ENCODE data around the gene SCAF1. TPM values are rescaled to one million over a fixed set of nuclear protein-coding genes. Genes with fewer than 3 reads are reported as not detected.
A peak's percentile ranks its signal among the peaks of the same experiment; 100 is the strongest.

Gene SCAF1
- total RNA-seq, 1 experiment from 2014 or later, result 81.3 TPM

DNA sequence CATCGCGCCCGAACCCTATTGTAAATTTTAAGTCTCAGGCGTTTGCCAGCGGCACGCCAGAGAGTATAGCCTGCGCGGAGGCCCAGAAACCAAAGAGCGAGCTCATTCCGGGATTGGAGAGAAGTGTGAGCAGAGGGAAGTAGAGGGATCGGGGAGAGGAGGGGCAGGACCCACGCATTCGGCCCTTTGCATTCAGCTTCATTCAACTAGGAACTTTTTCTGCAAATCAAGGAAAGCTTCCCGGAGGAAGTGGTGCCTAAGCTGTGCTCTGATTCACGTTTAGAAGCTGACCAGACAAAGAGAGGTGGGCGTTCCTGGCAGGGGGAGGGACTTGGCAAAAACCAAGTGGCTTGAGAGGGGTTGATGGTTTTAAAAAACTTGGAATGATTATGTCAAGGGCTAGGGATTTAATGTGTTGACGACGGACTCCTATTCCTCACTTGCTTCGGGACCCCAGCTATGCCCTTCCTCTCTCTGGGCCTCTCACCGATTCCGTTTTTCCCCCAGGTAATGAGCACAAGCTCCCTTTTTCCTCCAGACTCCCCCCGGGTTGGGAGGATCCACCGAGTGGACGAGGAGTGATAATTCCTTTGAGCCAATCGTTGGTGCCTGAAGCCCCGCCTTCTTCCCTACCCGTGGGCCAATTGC lies 34.3 kb downstream of the SCAF1 start:
- Mint-ChIP-seq H3K4me3 (ENCODE audit: unreplicated experiment) (peak overlapping the region; percentile 96), H3K27me3 (ENCODE audit: insufficient read depth, unreplicated experiment) (no peaks in the 10 kb centered on the region), H3K36me3 (ENCODE audit: insufficient read depth, unreplicated experiment) (peaks cover 35% of the 10 kb centered on the region), H3K9me3 (ENCODE audit: unreplicated experiment) (no peaks in the 10 kb centered on the region), H3K27ac (ENCODE audit: low read depth, unreplicated experiment) (peak overlapping the region; percentile 99), H3K4me1 (ENCODE audit: insufficient read depth, unreplicated experiment) (peaks cover 20% of the 10 kb centered on the region)
- intact Hi-C loops (cut with micrococcal nuclease), result loop anchor here (1.0 to 10.0 kb wide), 4 partner anchors 36 to 179 kb away; partner anchors contain the start of genes AP2A1, PRR12, PTOV1 and RRAS
- TF ChIP-seq CTCF (IDR thresholded peaks at IDR 0.05; ENCODE audit: unreplicated experiment), result no peak
- CTCF ChIA-PET, result interaction anchor here (0.5 to 1.4 kb wide), 8 partner anchors 11 to 188 kb away, joined by 3 to 5 read pairs (median 4); partner anchors contain the start of genes BCL2L12, IRF3 and RRAS
- no TSS peak for BruUV-seq (replicated peaks)
- POLR2A ChIA-PET, result interaction anchor here (0.5 to 8.4 kb wide), 31 partner anchors 9 to 1691 kb away, joined by 3 to 121 read pairs (median 6); partner anchors contain the start of genes ADM5, AKT1S1, ALDH16A1 and AP2A1
- peak; percentile 94 for DNase-seq (ENCODE audit: unreplicated experiment)

GRCh38 chr19:49676784-49677230 lies 34.8 kb downstream of the SCAF1 start:
- ChIA-PET CTCF (interaction anchor here (0.6 to 1.2 kb wide), 3 partner anchors 11 to 108 kb away, joined by 4 to 5 read pairs (median 4); partner anchors contain the start of genes BCL2L12 and IRF3), POLR2A (interaction anchor here (0.5 to 8.4 kb wide), 32 partner anchors 9 to 1691 kb away, joined by 3 to 121 read pairs (median 6); partner anchors contain the start of genes ADM5, AKT1S1, ALDH16A1 and AP2A1)
- no peak for TF ChIP-seq CTCF (IDR thresholded peaks at IDR 0.05; ENCODE audit: unreplicated experiment)
- no peaks in the 10 kb centered on the region for H3K9me3 Mint-ChIP-seq (ENCODE audit: unreplicated experiment)
- peaks cover 41% of the 10 kb centered on the region for H3K36me3 Mint-ChIP-seq (ENCODE audit: insufficient read depth, unreplicated experiment)
- peak overlapping the region; percentile 96 for H3K4me3 Mint-ChIP-seq (ENCODE audit: unreplicated experiment)
- H3K4me1 Mint-ChIP-seq (ENCODE audit: insufficient read depth, unreplicated experiment), result peaks cover 20% of the 10 kb centered on the region
- peak overlapping the region; percentile 99 for H3K27ac Mint-ChIP-seq (ENCODE audit: low read depth, unreplicated experiment)
- no TSS peak for BruUV-seq (replicated peaks)
- H3K27me3 Mint-ChIP-seq (ENCODE audit: insufficient read depth, unreplicated experiment), result no peaks in the 10 kb centered on the region
- peak; percentile 100 for DNase-seq (ENCODE audit: unreplicated experiment)
- intact Hi-C loops (cut with micrococcal nuclease), result loop anchor here (1.0 to 10.0 kb wide), 4 partner anchors 37 to 178 kb away; partner anchors contain the start of genes AP2A1, PRR12, PTOV1 and RRAS

DNA sequence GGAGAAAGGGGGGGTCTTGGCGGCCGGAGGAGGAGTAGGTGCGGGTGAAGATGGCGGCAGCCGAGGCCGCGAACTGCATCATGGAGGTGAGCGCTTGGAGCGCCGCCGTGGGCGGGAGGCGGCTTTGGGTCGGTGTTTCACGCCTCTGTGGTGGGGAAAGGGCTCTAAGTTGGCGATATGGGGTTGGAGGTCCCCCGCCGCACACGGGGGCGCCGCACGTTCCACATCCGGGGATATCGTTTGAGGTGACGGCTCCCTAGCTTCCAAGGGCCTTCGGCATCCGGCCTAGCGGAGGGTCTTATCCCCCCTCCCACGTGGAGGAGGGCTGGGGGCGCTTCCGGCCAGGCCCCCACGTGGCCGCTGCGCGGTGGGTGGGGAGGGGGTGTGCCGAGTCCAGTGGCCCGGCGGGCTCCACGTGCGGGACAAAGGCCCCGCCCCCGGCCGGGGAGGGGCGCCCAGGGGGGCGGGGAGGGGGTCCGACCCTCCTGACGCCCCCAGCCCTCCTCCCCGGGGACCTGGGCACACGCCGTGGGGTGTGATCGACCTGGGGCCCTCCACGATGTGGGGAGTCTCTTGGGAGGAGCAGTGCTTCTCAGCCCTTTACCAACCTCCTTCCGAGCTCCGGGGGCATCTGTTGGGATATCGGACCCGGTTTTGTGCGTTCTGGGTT lies 35.4 kb downstream of the SCAF1 start, which contains the start of gene PRMT1:
Gene PRMT1 (plus strand): TSS at position 41 of the 670 bp plus-strand sequence. CDS start 10 bp downstream, at position 51.
- Mint-ChIP-seq H3K36me3 (ENCODE audit: insufficient read depth, unreplicated experiment) (peaks cover 46% of the 10 kb centered on the region), H3K4me3 (ENCODE audit: unreplicated experiment) (peak within 1 kb of the TSS; percentile 96), H3K9me3 (ENCODE audit: unreplicated experiment) (no peaks in the 10 kb centered on the region), H3K4me1 (ENCODE audit: insufficient read depth, unreplicated experiment) (peaks cover 15% of the 10 kb centered on the region), H3K27ac (ENCODE audit: low read depth, unreplicated experiment) (peak within 1 kb of the TSS; percentile 99), H3K27me3 (ENCODE audit: insufficient read depth, unreplicated experiment) (no peaks in the 10 kb centered on the region)
- no peak for TF ChIP-seq CTCF (IDR thresholded peaks at IDR 0.05; ENCODE audit: unreplicated experiment)
- ChIA-PET CTCF (interaction anchor here (0.6 to 1.1 kb wide), 5 partner anchors 17 to 170 kb away, joined by 3 to 4 read pairs (median 4); no protein-coding TSS in a partner anchor), POLR2A (interaction anchor here (0.7 to 8.4 kb wide), 23 partner anchors 10 to 707 kb away, joined by 3 to 121 read pairs (median 7); partner anchors contain the start of genes ADM5, AKT1S1, AP2A1 and BCL2L12)
- intact Hi-C loops (cut with micrococcal nuclease), result loop anchor here (5.0 to 10.0 kb wide), 3 partner anchors 85 to 177 kb away; partner anchors contain the start of genes AP2A1, PRR12 and PTOV1
- no peak for DNase-seq (ENCODE audit: unreplicated experiment)
- BruUV-seq (replicated peaks), result TSS peak; percentile 51

Measured in MCF 10A (cell line).